Loucy (cell line): Measurements from ENCODE around the gene MYOZ2.

Experiments used
- H2AFZ ChIP-seq: fragments of 200-600 bp; sonication (generic); 2 replicates; pipeline ENCODE4 v1.6.0; 2016; ENCODE audit warnings: antibody characterized with exemption, mild to moderate bottlenecking, low read length, moderate library complexity
- H3F3A ChIP-seq: fragments of 200-600 bp; 2 replicates; pipeline ENCODE4 v1.6.0; 2016; ENCODE audit warnings: antibody characterized with exemption, low read depth, mild to moderate bottlenecking
- H3K27me3 ChIP-seq: fragments of 200-600 bp; sonication (generic); 2 replicates; pipeline ENCODE4 v1.6.1; 2014; ENCODE audit warnings: low read length, mild to moderate bottlenecking; ENCODE audit not compliant: insufficient read depth, poor library complexity, severe bottlenecking
- H3K36me3 ChIP-seq: fragments of 200-600 bp; sonication (generic); 2 replicates; pipeline ENCODE4 v1.6.1; 2016; ENCODE audit warnings: low read length; ENCODE audit not compliant: insufficient read depth
- H3K4me1 ChIP-seq: fragments of 200-600 bp; sonication (generic); 2 replicates; pipeline ENCODE4 v1.5.1; 2014; ENCODE audit warnings: low read length, mild to moderate bottlenecking; ENCODE audit not compliant: insufficient read depth, poor library complexity, severe bottlenecking
- H3K4me2 ChIP-seq: fragments of 200-600 bp; sonication (generic); 2 replicates; pipeline ENCODE4 v1.6.0; 2014; ENCODE audit warnings: antibody characterized with exemption, low read length, low read depth, mild to moderate bottlenecking; ENCODE audit not compliant: poor library complexity, severe bottlenecking
- H3K4me3 ChIP-seq: fragments of 200-600 bp; sonication (generic); 2 replicates; pipeline ENCODE4 v1.5.1; 2014; ENCODE audit warnings: low read length, mild to moderate bottlenecking, mixed read lengths; ENCODE audit not compliant: poor library complexity, severe bottlenecking
- H3K79me2 ChIP-seq: fragments of 200-600 bp; sonication (generic); 2 replicates; pipeline ENCODE4 v1.6.1; 2014; ENCODE audit warnings: low read length; ENCODE audit not compliant: insufficient read depth
- H3K9ac ChIP-seq: fragments of 200-600 bp; sonication (generic); 2 replicates; pipeline ENCODE4 v1.6.0; 2014; ENCODE audit warnings: mild to moderate bottlenecking, low read depth, low read length, moderate library complexity; ENCODE audit not compliant: poor library complexity, severe bottlenecking
- H3K9me2 ChIP-seq: fragments of 200-600 bp; sonication (generic); replicated peaks from 2 replicates; pipeline ENCODE4 v1.6.1; 2016; ENCODE audit warnings: low read depth, low read length, mixed read lengths
- H3K9me3 ChIP-seq: fragments of 200-600 bp; sonication (generic); 2 replicates; pipeline ENCODE4 v1.6.1; 2014; ENCODE audit warnings: mild to moderate bottlenecking, antibody characterized with exemption, low read length, low read depth; ENCODE audit not compliant: insufficient read depth
- H4K20me1 ChIP-seq: fragments of 200-600 bp; sonication (generic); 2 replicates; pipeline ENCODE4 v1.6.0; 2014; ENCODE audit warnings: antibody characterized with exemption, low read length, mild to moderate bottlenecking; ENCODE audit not compliant: insufficient read depth, poor library complexity, severe bottlenecking
- CTCF ChIP-seq: fragments of 200-600 bp; sonication (generic); conservative IDR thresholded peaks from 2 replicates; pipeline ENCODE4 v1.5.1; 2014; ENCODE audit warnings: mild to moderate bottlenecking, antibody characterized with exemption, low read length
- EZH2phosphoT487 ChIP-seq: fragments of 200-600 bp; IDR thresholded peaks from 2 replicates; pipeline ENCODE4 v1.6.1; 2018; ENCODE audit warnings: antibody characterized with exemption, mild to moderate bottlenecking, moderate library complexity, borderline replicate concordance

The MYOZ2 gene

GRCh38 chr4:119130365-119131065 lies 5.1 kb upstream of the MYOZ2 start:
- H3K4me1 ChIP-seq = no peaks in the 10 kb centered on the region
- no peaks in the 10 kb centered on the region for H3K36me3 ChIP-seq
- H2AFZ ChIP-seq = no peak overlapping the region
- no peak for TF ChIP-seq CTCF
- H3K4me2 ChIP-seq = no peak overlapping the region
- H3K9me3 ChIP-seq = no peaks in the 10 kb centered on the region
- no peak overlapping the region for H3K9ac ChIP-seq
- no peaks in the 10 kb centered on the region for H3K79me2 ChIP-seq
- H3K9me2 ChIP-seq = no peaks in the 10 kb centered on the region
- H3F3A ChIP-seq = no peaks in the 10 kb centered on the region
- no peak overlapping the region for H3K4me3 ChIP-seq
- H4K20me1 ChIP-seq = no peaks in the 10 kb centered on the region
- no peaks in the 10 kb centered on the region for H3K27me3 ChIP-seq

- Histone ChIP-seq H2AFZ (no peak overlapping the region), H3K9me3 (no peaks in the 10 kb centered on the region)
These were observed 4.5 kb upstream of the MYOZ2 start for GRCh38 chr4:119131164-119131563.

GRCh38 chr4:119132306-119132705 lies 3.3 kb upstream of the MYOZ2 start:
- H2AFZ ChIP-seq = no peak overlapping the region
- no peaks in the 10 kb centered on the region for H3K36me3 ChIP-seq
- no peaks in the 10 kb centered on the region for H3K79me2 ChIP-seq

More at GRCh38 chr4:119131164-119131563, 4.5 kb upstream of the MYOZ2 start:
- H3K79me2 ChIP-seq = no peaks in the 10 kb centered on the region
- H3K4me1 ChIP-seq = no peaks in the 10 kb centered on the region
- H3K9me2 ChIP-seq = no peaks in the 10 kb centered on the region
- H4K20me1 ChIP-seq = no peaks in the 10 kb centered on the region
- H3K4me3 ChIP-seq = no peak overlapping the region
- no peaks in the 10 kb centered on the region for H3K27me3 ChIP-seq
- H3F3A ChIP-seq = no peaks in the 10 kb centered on the region
- TF ChIP-seq CTCF (no peak), EZH2phosphoT487 (no peak)
- H3K4me2 ChIP-seq = no peak overlapping the region
- H3K36me3 ChIP-seq = no peaks in the 10 kb centered on the region
- H3K9ac ChIP-seq = no peak overlapping the region

More at GRCh38 chr4:119132306-119132705, 3.3 kb upstream of the MYOZ2 start:
- no peaks in the 10 kb centered on the region for H3K9me2 ChIP-seq
- no peaks in the 10 kb centered on the region for H3K9me3 ChIP-seq
- H3K4me2 ChIP-seq = no peak overlapping the region
- H3K4me3 ChIP-seq = no peak overlapping the region
- no peaks in the 10 kb centered on the region for H4K20me1 ChIP-seq
- no peaks in the 10 kb centered on the region for H3F3A ChIP-seq
- no peaks in the 10 kb centered on the region for H3K27me3 ChIP-seq
- no peaks in the 10 kb centered on the region for H3K4me1 ChIP-seq
- TF ChIP-seq EZH2phosphoT487 = no peak
- no peak for TF ChIP-seq CTCF
- H3K9ac ChIP-seq = no peak overlapping the region
